ENCODE data around the gene ACTMAP. TPM values are rescaled to one million over a fixed set of nuclear protein-coding genes. Genes with fewer than 3 reads are reported as not detected.

Gene ACTMAP
- total and polyA plus RNA-seq, 2 of the 8 experiments (the other 6 are each of a cell fraction or from before 2014, with no cell fraction given): 24.1 to 26.5 TPM

DNA sequence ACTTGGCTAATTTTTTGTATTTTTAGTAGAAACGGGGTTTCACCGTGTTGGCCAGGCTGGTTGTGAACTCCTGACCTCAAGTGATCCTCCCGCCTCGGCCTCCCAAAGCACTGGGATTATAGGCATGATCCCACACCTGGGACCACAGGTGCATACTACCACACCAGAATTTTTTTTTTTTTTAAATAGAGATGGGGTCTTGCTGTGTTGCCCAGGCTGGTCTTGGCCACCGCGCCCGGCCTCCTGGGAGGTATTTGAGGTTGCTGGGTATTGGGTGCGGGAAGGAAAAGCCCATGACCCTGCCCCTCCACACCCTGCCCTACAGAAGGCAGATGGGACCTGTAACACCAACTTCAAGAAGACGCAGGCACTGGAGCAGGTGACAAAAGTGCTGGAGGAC is 13.6 kb downstream of the ACTMAP start:
- no peak overlapping the region for H2BK20ac ChIP-seq (ENCODE audit: low read length)
- FAIRE-seq: no peak

More for the DNA sequence above, 13.6 kb downstream of the ACTMAP start:
- Histone ChIP-seq H3K79me1 (ENCODE audit: low read depth, low read length) (no peaks in the 10 kb centered on the region), H3K27ac (ENCODE audit: low read depth, low read length) (no peak overlapping the region), H4K5ac (ENCODE audit: insufficient read length, low read depth, low read length) (no peak overlapping the region), H4K20me1 (replicated peaks in 1 of 2; ENCODE audit: control insufficient read depth in 1 of 2, insufficient read depth in 2 of 2, low read length in 2 of 2) (peaks cover 0 to 10% of the 10 kb centered on the region in 2 experiments), H2BK15ac (ENCODE audit: low read length) (no peak overlapping the region), H3K14ac (ENCODE audit: insufficient read length) (no peak overlapping the region), H2AFZ (ENCODE audit: low read length) (no peak overlapping the region), H2BK12ac (ENCODE audit: low read depth, low read length) (no peak overlapping the region), H3K36me3 (ENCODE audit: control insufficient read depth in 2 of 4, insufficient read depth in 4 of 4, low read length in 3 of 4) (peaks cover 3 to 32% (median 17%) of the 10 kb centered on the region in 4 experiments; a peak in 5 of 8 replicates), H2AK5ac (ENCODE audit: low read depth, low read length) (no peak overlapping the region), H3K4me2 (ENCODE audit: insufficient read depth in 1 of 2, low read depth in 2 of 2, low read length in 2 of 2) (no peak overlapping the region), H3K4me1 (replicated peaks in 1 of 4; ENCODE audit: control insufficient read depth in 3 of 4, insufficient read depth in 4 of 4, low read length in 3 of 4) (no peaks in the 10 kb centered on the region; a peak in 2 of 7 replicates), H3K18ac (ENCODE audit: extremely low read depth, low read length) (no peak overlapping the region), H3K23ac (ENCODE audit: insufficient read length) (no peak overlapping the region), H3K56ac (replicated peaks; ENCODE audit: insufficient read length, low read depth, low read length) (no peak overlapping the region), H3K9ac (replicated peaks in 1 of 4; ENCODE audit: extremely low read depth in 1 of 4, low read depth in 3 of 4, low read length in 3 of 4) (no peak overlapping the region), H4K91ac (replicated peaks; ENCODE audit: insufficient read length, low read length) (no peak overlapping the region), H3K4me3 (ENCODE audit: extremely low read depth in 1 of 4, insufficient read depth in 2 of 4, low read depth in 3 of 4, low read length in 4 of 4) (no peak overlapping the region), H3K4ac (replicated peaks; ENCODE audit: insufficient read length, low read depth, low read length) (no peak overlapping the region), H3K27me3 (replicated peaks in 1 of 4; ENCODE audit: control insufficient read depth in 3 of 4, extremely low read depth in 1 of 4, insufficient read depth in 3 of 4, low read length in 3 of 4) (no peaks in the 10 kb centered on the region), H3K79me2 (ENCODE audit: control insufficient read depth in 1 of 2, insufficient read depth in 2 of 2, low read length in 2 of 2) (no peaks in the 10 kb centered on the region), H4K8ac (ENCODE audit: extremely low read depth, insufficient read depth, low read length) (no peak overlapping the region), H3K9me3 (ENCODE audit: insufficient read depth in 2 of 2, low read depth in 1 of 2, low read length in 1 of 2) (no peaks in the 10 kb centered on the region), H2BK120ac (replicated peaks; ENCODE audit: low read depth, low read length) (no peak overlapping the region), H2BK5ac (ENCODE audit: low read depth, low read length) (no peak overlapping the region), H3K23me2 (ENCODE audit: low read depth, low read length) (no peaks in the 10 kb centered on the region)
- TF ChIP-seq BACH1 (IDR thresholded peaks at IDR 0.05; ENCODE audit: low read length) (no peak), NANOG (IDR thresholded peaks at IDR 0.05; ENCODE audit: insufficient read depth, low read depth, low read length, poor library complexity, severe bottlenecking) (no peak), SAP30 (IDR thresholded peaks at IDR 0.05; ENCODE audit: insufficient read depth, insufficient replicate concordance, low read length) (no peak), JUND (IDR thresholded peaks at IDR 0.05; ENCODE audit: low read length) (no peak), KDM5A (IDR thresholded peaks at IDR 0.05; ENCODE audit: low read length) (no peak)
- ChIA-PET CTCF (ENCODE audit: partially characterized antibody) (interaction anchor here (1.7 to 2.0 kb wide), 4 partner anchors 10 to 27 kb away, joined by 4 to 6 read pairs (median 4); partner anchors contain the start of genes COQ8B and ITPKC), POLR2A (ENCODE audit: partially characterized antibody) (interaction anchor here (0.6 to 12.4 kb wide), 6 partner anchors 9 to 25 kb away, joined by 3 to 120 read pairs (median 6); partner anchors contain the start of genes ACTMAP and SNRPA)
- no peak for DNase-seq (ENCODE audit: low read depth in 1 of 2, low spot score in 2 of 2)
- WGBS, 2 experiments (ENCODE audit: extremely low coverage in 1 of 2, insufficient coverage in 1 of 2, insufficient read length in 1 of 2, insufficient replicate concordance in 2 of 2, low coverage in 1 of 2, low lambda C conversion rate in 2 of 2, missing lambda C conversion rate in 1 of 2): 90% methylated on average over 9 of the region's 9 CpGs; no CpG with 5 or more reads in 1 of the 2 experiments

Data from H1 (cell line).